IMR-90 (cell line): ENCODE results near the gene GNG5. TPM values are rescaled to one million over a fixed set of nuclear protein-coding genes. Genes with fewer than 3 reads are reported as not detected.

Experiments
- ATAC-seq: fragments of 200-7000 bp; cut with Tn5 transposase; 2 replicates; pipeline ENCODE4 v1.9.1; 2020; ENCODE audit warnings: low read depth, mild to moderate bottlenecking, moderate library complexity
- BruUV-seq: library from RNA; stranded (reverse); fragments of 400-500 nt; replicated peaks from 2 replicates; lab custom pipeline; 2021; lab: Mats Ljungman, UMichigan
- CTCF ChIA-PET: fragments of 300-600 bp; formaldehyde crosslinking; extraction: SDS; loops from one replicate; lab custom pipeline; 2021; ENCODE audit warnings: antibody characterized with exemption; lab: Yijun Ruan, JAX
- POLR2A ChIA-PET: fragments of 300-600 bp; sonication (Branson Sonifier 250); formaldehyde crosslinking; loops from one replicate; lab custom pipeline; 2022; ENCODE audit warnings: antibody characterized with exemption; ENCODE audit not compliant: unreplicated experiment; lab: Charles Lee
- DNase-seq: peaks from one replicate; pipeline ENCODE4 v3.0.0; 2013
- H2AFZ ChIP-seq: replicated peaks from 2 replicates; pipeline ENCODE3; 2013; ENCODE audit warnings: low read length, mild to moderate bottlenecking; ENCODE audit not compliant: poor library complexity
- H2AK5ac ChIP-seq: 2 replicates; pipeline ENCODE4 v1.6.1; 2013; ENCODE audit warnings: low read depth, low read length, inconsistent platforms
- H2AK9ac ChIP-seq: replicated peaks from 2 replicates; pipeline ENCODE3; 2013; ENCODE audit warnings: mild to moderate bottlenecking, low read depth, low read length, moderate library complexity; ENCODE audit not compliant: poor library complexity
- H2BK120ac ChIP-seq: 2 replicates; pipeline ENCODE4 v1.6.1; 2013; ENCODE audit warnings: low read depth, low read length, inconsistent platforms
- H2BK15ac ChIP-seq: 3 replicates; pipeline ENCODE4 v1.6.1; 2013; ENCODE audit warnings: low read depth, low read length, inconsistent platforms
- H2BK20ac ChIP-seq: 2 replicates; pipeline ENCODE4 v1.6.1; 2013; ENCODE audit warnings: low read depth, mild to moderate bottlenecking, inconsistent platforms, low read length, moderate library complexity
- H2BK5ac ChIP-seq: 2 replicates; pipeline ENCODE4 v1.6.1; 2013; ENCODE audit warnings: mild to moderate bottlenecking, low read depth, low read length, inconsistent platforms; ENCODE audit not compliant: poor library complexity, severe bottlenecking
- H3K14ac ChIP-seq: replicated peaks from 2 replicates; pipeline ENCODE4 v1.6.1; 2013; ENCODE audit warnings: low read depth, low read length, inconsistent platforms
- H3K18ac ChIP-seq: 2 replicates; pipeline ENCODE4 v1.6.1; 2013; ENCODE audit warnings: low read depth, low read length, control low read depth
- H3K23ac ChIP-seq: 2 replicates; pipeline ENCODE4 v1.6.1; 2013; ENCODE audit warnings: low read depth, low read length, inconsistent platforms
- H3K27ac ChIP-seq: 2 replicates; pipeline ENCODE4 v1.5.1; 2013; ENCODE audit warnings: mild to moderate bottlenecking, control low read depth, low read length; ENCODE audit not compliant: insufficient read depth
- H3K27me3 ChIP-seq: 2 replicates; pipeline ENCODE4 v1.6.1; 2013; ENCODE audit warnings: low read length; ENCODE audit not compliant: control insufficient read depth, insufficient read depth
- H3K36me3 ChIP-seq: 2 replicates; pipeline ENCODE4 v1.6.1; 2013; ENCODE audit warnings: low read length, mixed read lengths; ENCODE audit not compliant: control insufficient read depth, insufficient read depth
- H3K4ac ChIP-seq: 2 replicates; pipeline ENCODE4 v1.6.1; 2013; ENCODE audit warnings: low read depth, low read length, inconsistent platforms
- H3K4me1 ChIP-seq: 2 replicates; pipeline ENCODE4 v1.6.1; 2013; ENCODE audit warnings: low read length, mixed read lengths; ENCODE audit not compliant: control insufficient read depth, insufficient read depth
- H3K4me2 ChIP-seq: 2 replicates; pipeline ENCODE4 v1.6.1; 2013; ENCODE audit warnings: low read depth, mild to moderate bottlenecking, control low read depth, low read length, moderate library complexity
- H3K4me3 ChIP-seq: 2 replicates; pipeline ENCODE4 v1.5.1; 2013; ENCODE audit warnings: low read depth, mild to moderate bottlenecking, control low read depth, low read length, moderate library complexity; ENCODE audit not compliant: insufficient read depth
- H3K56ac ChIP-seq: 2 replicates; pipeline ENCODE4 v1.6.1; 2013; ENCODE audit warnings: low read length, inconsistent platforms; ENCODE audit not compliant: insufficient read depth; ENCODE audit errors: extremely low read depth
- H3K79me1 ChIP-seq, 2 experiments: 2 replicates each; pipeline ENCODE4 v1.6.1; 2013; ENCODE audit warnings: low read length in 2 of 2, inconsistent platforms in 1 of 2, low read depth in 1 of 2
- H3K9ac ChIP-seq: 2 replicates; pipeline ENCODE4 v1.6.1; 2013; ENCODE audit warnings: low read depth, low read length, control low read depth
- H3K9me1 ChIP-seq: 2 replicates; pipeline ENCODE4 v1.6.1; 2013; ENCODE audit warnings: low read length, inconsistent platforms; ENCODE audit not compliant: insufficient read depth
- H3K9me3 ChIP-seq: 2 replicates; pipeline ENCODE4 v1.6.1; 2013; ENCODE audit warnings: low read length; ENCODE audit not compliant: control insufficient read depth, insufficient read depth
- H4K20me1 ChIP-seq: 2 replicates; pipeline ENCODE4 v1.6.1; 2013; ENCODE audit warnings: low read length, inconsistent platforms; ENCODE audit not compliant: insufficient read depth
- H4K5ac ChIP-seq: 2 replicates; pipeline ENCODE4 v1.6.1; 2013; ENCODE audit warnings: mild to moderate bottlenecking, low read depth, low read length, control low read depth
- H4K8ac ChIP-seq, 2 experiments: 2 replicates each; pipeline ENCODE4 v1.6.1; 2013; ENCODE audit warnings: low read depth in 2 of 2, low read length in 2 of 2, control low read depth in 1 of 2, inconsistent platforms in 1 of 2
- H4K91ac ChIP-seq: 2 replicates; pipeline ENCODE4 v1.6.1; 2013; ENCODE audit warnings: low read depth, low read length, inconsistent platforms; ENCODE audit not compliant: insufficient read depth
- BHLHE40 ChIP-seq: fragments of 150-350 bp; IDR thresholded peaks from 2 replicates; pipeline ENCODE4 v1.6.1; 2016; ENCODE audit warnings: mild to moderate bottlenecking, low read depth, low read length
- CEBPB ChIP-seq: IDR thresholded peaks from 2 replicates; pipeline ENCODE4 v1.6.1; 2012; ENCODE audit warnings: low read depth, low read length, improper control_type of control experiment
- CHD1 ChIP-seq: IDR thresholded peaks from 2 replicates; pipeline ENCODE4 v1.6.1; 2012; ENCODE audit warnings: low read depth, low read length, improper control_type of control experiment
- CTCF ChIP-seq: conservative IDR thresholded peaks from 2 replicates; pipeline ENCODE4 v1.5.1; 2012; ENCODE audit warnings: mild to moderate bottlenecking, low read depth, low read length, improper control_type of control experiment
- ELK1 ChIP-seq: fragments of 150-350 bp; IDR thresholded peaks from 2 replicates; pipeline ENCODE4 v1.6.1; 2016; ENCODE audit warnings: low read depth, mild to moderate bottlenecking, low read length, moderate library complexity, borderline replicate concordance
- FOS ChIP-seq: fragments of 150-350 bp; IDR thresholded peaks from 2 replicates; pipeline ENCODE4 v1.6.1; 2016; ENCODE audit warnings: low read depth, low read length
- MAFK ChIP-seq: IDR thresholded peaks from 2 replicates; pipeline ENCODE4 v1.6.1; 2012; ENCODE audit warnings: low read depth, low read length, improper control_type of control experiment
- MAZ ChIP-seq: IDR thresholded peaks from 2 replicates; pipeline ENCODE4 v1.6.1; 2012; ENCODE audit warnings: low read depth, mild to moderate bottlenecking, low read length, improper control_type of control experiment, moderate library complexity, borderline replicate concordance
- MXI1 ChIP-seq: IDR thresholded peaks from 2 replicates; pipeline ENCODE4 v1.6.1; 2012; ENCODE audit warnings: low read depth, mild to moderate bottlenecking, low read length, moderate library complexity, borderline replicate concordance
- NFE2L2 ChIP-seq: fragments of 150-350 bp; IDR thresholded peaks from 2 replicates; pipeline ENCODE4 v1.6.1; 2016; ENCODE audit warnings: low read depth, mild to moderate bottlenecking, low read length
- POLR2A ChIP-seq: IDR thresholded peaks from 2 replicates; pipeline ENCODE4 v1.6.1; 2012; ENCODE audit warnings: mild to moderate bottlenecking, low read depth, low read length
- RAD21 ChIP-seq: IDR thresholded peaks from 2 replicates; pipeline ENCODE4 v1.6.1; 2012; ENCODE audit warnings: low read length, improper control_type of control experiment
- RCOR1 ChIP-seq: IDR thresholded peaks from 2 replicates; pipeline ENCODE4 v1.6.1; 2012; ENCODE audit warnings: mild to moderate bottlenecking, low read length, improper control_type of control experiment; ENCODE audit not compliant: insufficient replicate concordance
- RFX5 ChIP-seq: IDR thresholded peaks from 2 replicates; pipeline ENCODE4 v1.8.0; 2012; ENCODE audit warnings: low read depth, mild to moderate bottlenecking, low read length, moderate library complexity
- SMC3 ChIP-seq: fragments of 150-350 bp; IDR thresholded peaks from 2 replicates; pipeline ENCODE4 v1.6.1; 2016; ENCODE audit warnings: low read depth, mild to moderate bottlenecking, antibody characterized with exemption, low read length, moderate library complexity
- USF2 ChIP-seq: fragments of 150-350 bp; IDR thresholded peaks from 2 replicates; pipeline ENCODE4 v1.6.1; 2017; ENCODE audit warnings: mild to moderate bottlenecking, antibody characterized with exemption, low read length, low read depth
- WGBS, 2 experiments: methylation state at CpG; one replicate each; pipeline versions ENCODE4 v1.1.5 to v1.1.7; 2013; ENCODE audit warnings: missing lambda C conversion rate in 2 of 2; ENCODE audit not compliant: insufficient read length in 1 of 2; ENCODE audit errors: extremely low coverage in 2 of 2; 5-methylcytosine and 5-hydroxymethylcytosine counted together
- dilution Hi-C: fragments of 300-500 bp; cut with HindIII; formaldehyde crosslinking; loops from one replicate; pipeline ENCODE4 v1.14.3; 2018; ENCODE audit warnings: low sequenced_read_pairs; ENCODE audit not compliant: unreplicated experiment
- in situ Hi-C: fragments of 300-500 bp; cut with MboI; formaldehyde crosslinking; loops from 3 replicates; pipeline ENCODE4 v1.14.3; 2019; ENCODE audit warnings: low sequenced_read_pairs, inconsistent platforms, mixed read lengths
- intact Hi-C: fragments of 100-400 bp; cut with micrococcal nuclease; formaldehyde crosslinking; loops from 2 replicates; pipeline ENCODE4 v1.10.0; 2022
- polyA plus RNA-seq, 3 experiments: library from polyadenylated mRNA; depleted of rRNA; stranded (reverse); fragments of >200 nt; gene quantifications; 2 replicates each; pipeline ENCODE4 v1.2.3, GENCODE V29; 2012; ENCODE audit warnings: low replicate concordance in 1 of 3
- total RNA-seq: library from RNA; depleted of rRNA; stranded (reverse); fragments of >200 nt; gene quantifications from 2 replicates; pipeline ENCODE4 v1.2.3, GENCODE V29; 2012

Gene GNG5
- total and polyA plus RNA-seq, 2 of the 4 experiments (the other 2 are of a cell fraction), result 36.4 to 128 TPM

- DNase-seq (peak; percentile 15), ATAC-seq (peak; percentile 74)
- H3K4me1 ChIP-seq, result peaks cover 3% of the 10 kb centered on the region
- H2AFZ ChIP-seq, result no peak overlapping the region
- WGBS, 2 experiments, result no CpG with 5 or more reads among the region's 2 CpGs
- H3K56ac ChIP-seq, result no peak overlapping the region
- H3K79me1 ChIP-seq, result peaks cover 8 to 38% of the 10 kb centered on the region in 2 experiments
- H4K8ac ChIP-seq, result no peak overlapping the region
- H2BK20ac ChIP-seq, result no peak overlapping the region
- H3K4me3 ChIP-seq, result no peak overlapping the region
- no peak overlapping the region for H3K27ac ChIP-seq
- no peak overlapping the region for H3K9ac ChIP-seq
- BruUV-seq, result no TSS peak
- no peak overlapping the region for H4K5ac ChIP-seq
- H3K4me2 ChIP-seq, result no peak overlapping the region
- H2AK5ac ChIP-seq, result no peak overlapping the region
- H3K4ac ChIP-seq, result no peak overlapping the region
- no peak overlapping the region for H3K14ac ChIP-seq
- H2BK5ac ChIP-seq, result peak overlapping the region; percentile 79
- H4K91ac ChIP-seq, result no peak overlapping the region
- no peak overlapping the region for H2AK9ac ChIP-seq
- H3K27me3 ChIP-seq, result no peaks in the 10 kb centered on the region
- no peaks in the 10 kb centered on the region for H3K9me3 ChIP-seq
- H2BK15ac ChIP-seq, result no peak overlapping the region
- no peak overlapping the region for H3K23ac ChIP-seq
- intact Hi-C loops, result no loop called here
- no peaks in the 10 kb centered on the region; the same call in 1 of the 2 replicates for H4K20me1 ChIP-seq
- peaks cover 3% of the 10 kb centered on the region; the same call in 1 of the 2 replicates for H3K9me1 ChIP-seq
- no peak overlapping the region for H2BK120ac ChIP-seq
- ChIA-PET POLR2A (no interaction called here), CTCF (interaction anchor here (1.3 kb wide), 1 partner anchor 14 kb away, joined by 3 read pairs; no protein-coding TSS in a partner anchor)
- dilution Hi-C loops, result no loop called here
- TF ChIP-seq SMC3 (no peak), BHLHE40 (no peak), MAFK (no peak), MAZ (no peak), POLR2A (no peak), FOS (no peak), NFE2L2 (no peak), ELK1 (no peak), CHD1 (no peak), CTCF (no peak), MXI1 (no peak), CEBPB (no peak), RFX5 (no peak), USF2 (no peak), RAD21 (no peak), RCOR1 (no peak)
- H3K18ac ChIP-seq, result no peak overlapping the region
- H3K36me3 ChIP-seq, result peaks cover 21% of the 10 kb centered on the region
- in situ Hi-C loops, result no loop called here
These were observed 16.6 kb downstream of the GNG5 start for GRCh38 chr1:84489766-84490165.
